NK-92 (cell line): ENCODE data around the gene WDR43.
"Not testable (repeated sequence)": the region's sequence is repeated elsewhere in the genome, so short reads cannot be mapped to it uniquely, and the experiment has no call there.

Experiments
- DNase-seq: peaks from one replicate; lab custom pipeline; 2025; ENCODE audit not compliant: unreplicated experiment; lab: John Stamatoyannopoulos, UW

The WDR43 gene

DNA sequence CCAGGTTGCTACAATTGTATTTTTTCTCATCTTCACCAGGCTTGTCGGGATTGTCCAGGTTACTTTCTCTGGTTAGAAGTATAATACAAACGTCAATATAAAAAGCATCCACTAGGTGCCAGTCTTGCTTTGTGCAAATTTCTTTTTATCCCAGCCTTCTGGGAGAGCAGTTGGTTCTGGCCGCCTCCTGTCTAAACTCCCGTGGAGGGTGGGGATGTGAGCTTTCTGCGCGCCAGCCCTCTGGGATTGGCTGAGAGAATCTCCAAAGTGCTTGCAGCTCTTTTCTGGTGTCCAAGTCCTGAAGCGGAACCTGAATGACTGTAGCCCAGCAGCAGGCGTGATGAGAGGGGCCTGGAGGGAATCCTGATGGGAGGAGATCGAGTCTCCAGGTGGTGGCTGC is 64.2 kb downstream of the WDR43 start:
- DNase-seq, result no peak

DNA sequence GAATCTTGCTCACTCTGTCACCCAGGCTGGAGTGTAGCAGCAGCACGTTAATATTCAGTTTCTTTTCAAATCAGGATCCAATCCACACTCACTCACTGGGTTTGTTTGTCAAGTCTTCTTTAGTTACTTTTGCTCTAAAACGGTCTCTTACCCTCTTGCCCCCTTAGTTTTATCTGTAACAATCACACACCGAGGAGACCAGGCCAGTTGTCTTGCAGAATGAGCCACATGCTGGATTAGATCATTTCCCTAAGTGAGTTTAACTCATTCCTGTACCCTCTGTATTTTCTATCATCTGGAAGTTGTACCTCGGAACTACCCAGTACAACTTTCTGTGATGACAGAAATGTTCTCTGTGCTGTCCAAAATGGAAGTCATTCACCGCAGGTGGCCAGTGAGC is 65.9 kb downstream of the WDR43 start:
- DNase-seq, result no peak

DNA sequence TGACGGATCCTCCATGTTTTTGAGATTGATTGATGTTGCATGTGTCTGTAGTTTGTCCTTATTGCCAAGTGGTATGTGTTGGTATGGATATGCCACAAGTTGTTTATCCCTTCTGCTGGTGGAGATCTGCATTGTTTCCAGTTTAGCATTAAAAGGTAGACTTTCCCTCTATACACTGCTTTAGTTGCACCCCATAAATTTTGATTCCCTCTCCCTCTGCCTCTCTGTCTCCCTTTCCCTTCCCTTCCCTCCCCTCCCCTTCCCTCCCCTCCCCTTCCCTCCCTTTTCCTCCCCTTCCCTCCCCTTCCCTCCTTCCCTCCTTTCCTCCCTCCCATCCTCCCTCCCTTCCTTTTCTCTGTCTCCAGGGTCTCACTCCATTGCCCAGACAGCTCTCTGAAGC is 68.0 kb downstream of the WDR43 start:
- no peak for DNase-seq

DNA sequence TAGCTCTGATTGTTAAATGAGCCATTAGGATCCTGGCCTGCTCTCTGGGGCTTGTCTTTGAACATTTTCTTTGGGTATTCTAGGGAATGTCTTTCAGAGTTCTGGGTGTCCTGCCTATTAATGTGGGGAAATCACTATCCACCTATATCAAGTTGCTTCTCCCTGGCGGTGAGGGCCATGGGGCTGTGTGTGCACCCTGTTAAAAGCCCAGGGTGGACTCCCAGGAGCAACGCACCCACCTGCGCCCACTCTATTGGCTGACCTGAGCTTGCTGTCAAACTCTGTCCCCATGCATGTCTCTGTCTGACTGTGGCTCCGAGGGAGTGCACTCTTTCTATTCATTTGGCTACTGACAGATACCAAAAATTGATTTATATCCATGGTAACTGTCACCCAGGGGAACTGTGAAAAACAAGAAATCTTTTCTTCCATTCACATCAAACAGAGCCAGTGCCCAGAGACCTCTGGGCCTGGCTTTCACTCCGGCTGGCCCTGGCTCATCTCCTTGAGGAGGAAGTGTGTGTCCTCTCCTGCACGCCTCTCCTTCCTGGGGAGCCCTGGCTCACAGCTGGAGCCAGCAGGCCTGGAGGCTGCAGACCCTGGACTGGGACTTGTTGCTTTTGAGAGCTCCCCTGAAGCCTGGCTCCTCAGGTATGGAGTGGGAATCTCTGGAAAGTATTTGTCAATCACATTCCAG is 76.1 kb downstream of the WDR43 start:
- no peak for DNase-seq

DNA sequence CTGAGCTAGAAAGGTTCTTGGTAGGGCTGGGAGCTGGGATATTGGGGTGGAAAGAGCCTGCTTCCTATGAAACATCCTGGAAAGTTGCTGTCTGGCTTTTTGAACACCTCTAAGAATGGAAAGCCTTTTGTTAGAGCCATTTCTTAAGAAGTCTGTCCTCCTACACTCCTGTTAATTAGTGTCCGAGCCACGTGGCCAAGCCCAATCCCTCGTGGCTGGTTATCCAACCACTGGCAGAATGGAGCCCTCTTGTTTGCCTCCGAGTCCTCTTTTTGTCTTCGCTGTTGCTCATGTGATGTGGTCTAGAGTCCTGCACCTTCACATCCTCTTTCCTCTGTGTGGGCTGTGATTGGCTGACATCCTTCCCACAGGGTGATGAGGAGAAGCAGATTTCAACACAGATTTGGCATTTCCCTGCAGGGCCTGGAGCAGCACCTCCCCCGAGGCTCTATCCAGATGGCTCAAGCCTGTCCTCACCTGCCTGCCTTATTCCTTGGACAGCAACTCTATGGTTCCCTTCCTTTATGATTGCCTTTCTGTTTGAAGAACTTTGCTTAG is 78.4 kb downstream of the WDR43 start:
- DNase-seq, result no peak

DNA sequence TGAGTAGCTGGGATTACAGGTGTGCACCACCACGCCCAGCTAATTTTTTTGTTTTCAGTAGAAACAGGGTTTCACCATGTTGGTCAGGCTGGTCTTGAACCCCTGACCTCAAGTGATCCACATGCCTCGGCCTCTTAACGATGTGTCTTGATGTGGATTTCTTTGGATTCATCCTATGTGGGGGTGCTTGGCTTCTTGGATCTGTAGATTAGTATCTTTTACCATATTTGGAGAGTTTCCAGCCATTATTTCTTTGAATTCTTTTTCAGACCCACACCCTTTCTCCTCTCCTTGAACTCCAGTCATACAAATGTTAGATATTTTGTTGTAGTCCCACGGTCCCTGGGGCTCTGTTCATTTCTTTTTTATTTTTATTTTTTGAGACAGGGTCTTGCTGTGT is 79.8 kb downstream of the WDR43 start:
- no peak for DNase-seq

DNA sequence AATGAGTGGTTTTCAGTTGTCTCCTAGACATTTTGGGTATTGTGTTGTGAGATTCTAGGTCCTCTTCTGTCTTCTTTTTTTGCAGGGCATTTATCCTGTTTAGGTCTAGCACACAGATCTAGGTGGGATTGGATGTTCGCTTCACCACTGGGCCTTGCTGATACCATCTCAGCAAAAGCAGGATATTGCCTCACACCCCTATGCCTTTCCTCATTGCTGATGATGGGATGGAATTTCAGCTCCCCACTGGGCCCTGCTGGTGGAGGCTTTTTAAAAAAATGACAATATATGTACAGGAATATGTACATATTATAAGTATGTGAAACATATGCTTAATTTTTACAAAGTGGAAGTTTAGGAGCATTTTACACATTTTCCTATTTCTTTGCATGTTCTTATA is 81.2 kb downstream of the WDR43 start:
- DNase-seq, result no peak

DNA sequence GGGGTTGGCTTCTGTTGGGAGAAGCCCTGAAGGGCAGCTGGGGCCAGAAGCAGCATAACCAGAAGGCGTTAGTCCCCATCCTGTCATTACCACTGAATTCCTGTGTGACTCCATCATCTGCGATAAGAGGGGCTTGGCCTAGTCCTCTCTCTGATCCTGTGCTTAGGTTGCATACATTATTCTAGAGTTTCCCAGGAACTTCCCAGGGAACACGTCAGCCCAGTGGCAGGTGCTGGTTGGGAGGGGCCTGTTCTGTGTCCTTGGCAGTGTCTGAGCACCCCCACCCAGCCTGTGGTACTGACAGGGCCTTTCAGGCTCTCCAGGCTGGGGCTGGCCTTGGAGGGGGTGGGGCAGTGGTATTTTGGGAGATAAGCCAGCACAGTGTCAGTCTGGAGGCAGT is 82.1 kb downstream of the WDR43 start:
- no peak for DNase-seq

DNA sequence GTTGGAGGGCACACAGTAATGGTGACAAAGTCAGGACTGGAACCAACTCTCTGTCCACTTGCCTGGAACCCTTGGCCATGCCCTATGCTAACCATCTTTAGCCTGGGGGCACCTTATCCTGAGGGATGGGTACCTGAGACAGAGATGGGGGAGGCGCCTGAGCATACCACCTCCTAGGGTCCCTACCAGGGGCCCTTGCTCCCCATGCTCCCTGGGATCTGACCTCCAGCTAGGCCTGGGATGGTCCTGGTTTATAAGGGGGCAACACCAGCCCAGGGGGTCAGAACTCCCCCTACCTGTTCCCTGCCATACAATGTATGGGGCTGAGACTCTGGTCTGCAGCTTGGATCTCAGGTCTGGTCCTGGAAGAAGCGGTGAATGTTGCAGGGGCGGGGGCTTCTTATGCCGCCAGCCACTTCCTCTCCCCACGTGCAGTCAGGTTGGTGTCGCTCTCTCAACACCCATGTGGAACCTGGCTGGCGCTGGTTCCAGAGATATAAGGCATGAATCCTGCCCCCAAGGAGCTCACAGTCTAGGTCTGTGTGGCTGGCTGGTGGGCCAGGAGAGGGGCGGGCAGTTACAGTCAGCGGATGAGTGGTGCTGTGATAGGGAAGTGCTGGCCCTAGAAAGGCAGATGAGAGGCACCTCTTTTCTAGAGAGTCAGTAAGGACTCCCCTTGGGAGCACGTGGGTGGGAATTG is 82.9 kb downstream of the WDR43 start:
- DNase-seq, result no peak

DNA sequence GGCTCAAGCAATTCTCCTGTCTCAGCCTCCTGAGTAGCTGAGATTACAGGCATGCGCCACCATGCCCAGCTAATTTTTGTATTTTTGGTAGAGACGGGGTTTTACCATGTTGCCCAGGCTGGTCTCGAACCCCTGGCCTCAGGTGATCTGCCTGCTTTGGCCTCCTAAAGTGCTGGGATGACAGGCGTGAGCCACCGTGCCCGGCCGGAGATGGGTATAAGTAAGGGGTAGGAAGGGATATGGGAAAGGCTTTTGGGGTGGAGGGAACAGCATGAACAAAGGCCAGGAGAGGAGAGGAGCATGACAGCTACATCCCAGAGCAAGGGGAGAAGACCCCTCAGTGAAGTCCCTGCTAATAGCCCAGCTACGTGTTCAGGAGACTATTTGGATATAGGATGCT is 83.5 kb downstream of the WDR43 start:
- not testable (repeated sequence) for DNase-seq

DNA sequence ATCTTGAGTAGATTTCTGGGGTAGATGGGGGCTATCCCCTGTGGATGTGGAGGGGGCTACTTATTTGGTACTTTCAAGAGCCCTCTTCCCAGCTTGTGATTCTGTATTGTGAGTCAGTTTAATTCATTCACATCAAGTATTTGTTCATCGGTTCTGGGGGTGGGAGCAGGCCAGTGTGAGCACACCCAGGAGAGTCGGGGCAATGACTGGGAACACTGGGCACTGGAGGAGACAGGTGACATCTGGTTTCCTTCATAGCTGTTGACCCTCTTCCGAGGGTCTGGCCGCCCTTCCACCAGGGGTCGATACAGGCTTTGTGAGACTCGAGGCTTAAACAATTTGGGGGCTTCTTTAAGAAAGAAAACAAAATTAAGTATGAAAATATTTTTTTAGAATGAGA is 84.1 kb downstream of the WDR43 start:
- DNase-seq, result no peak

DNA sequence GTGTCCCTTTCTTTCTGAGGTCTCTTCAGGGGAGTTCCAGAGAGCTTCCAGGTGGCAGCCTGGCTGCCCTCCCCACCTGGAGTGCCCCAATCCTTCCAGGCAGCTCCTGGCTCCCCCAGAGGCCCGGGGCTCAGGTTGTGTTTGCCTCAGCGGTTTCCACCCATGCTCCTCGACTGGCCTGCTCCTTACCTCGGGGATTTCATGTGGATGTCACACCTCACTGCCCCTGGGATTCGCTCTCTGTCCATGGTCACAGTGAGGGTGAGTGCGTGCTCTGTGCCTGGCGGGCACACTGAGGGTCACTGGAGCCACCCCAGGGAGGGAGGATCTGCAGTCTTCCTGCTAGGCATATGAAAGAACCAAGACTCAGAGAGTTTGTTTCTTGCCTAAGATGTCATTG is 84.6 kb downstream of the WDR43 start:
- DNase-seq, result no peak

DNA sequence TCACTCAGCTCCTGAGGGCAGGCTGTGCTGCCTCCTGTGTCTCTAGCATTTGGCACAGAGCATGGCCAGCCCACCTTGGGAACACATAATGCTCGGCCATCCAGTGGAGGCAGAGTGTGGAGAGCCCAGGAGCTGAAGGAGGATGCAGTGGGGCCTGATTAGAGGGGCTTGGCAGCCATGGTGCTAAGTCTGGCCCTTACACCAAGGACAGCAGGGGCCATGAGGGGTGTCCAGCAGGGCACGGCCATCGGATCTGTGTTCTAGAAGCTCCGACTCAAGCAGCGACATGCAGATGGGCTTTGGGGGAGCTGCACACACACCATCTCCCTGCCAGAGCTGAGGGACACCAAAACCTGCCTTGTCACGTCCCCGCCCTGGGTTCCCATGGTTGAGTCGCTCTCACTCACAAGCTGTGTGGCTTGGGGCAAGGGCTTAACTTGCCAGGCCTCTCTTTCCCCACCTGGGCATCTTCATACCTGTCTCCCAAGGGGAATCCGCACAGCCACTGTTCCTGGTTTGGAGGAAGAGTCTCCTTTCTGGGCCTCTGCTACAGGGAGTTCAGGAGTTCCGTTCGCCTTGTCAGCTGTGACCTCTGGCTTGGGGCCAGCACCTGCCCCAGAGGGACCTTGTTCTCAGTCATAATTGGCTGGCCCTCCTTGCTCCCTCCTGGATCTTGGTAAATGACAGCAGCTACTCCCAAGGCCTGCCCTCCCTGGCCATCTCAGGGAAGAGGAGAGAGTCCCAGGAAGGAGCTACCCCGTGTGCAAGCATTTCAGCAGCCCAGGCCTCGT is 85.3 kb downstream of the WDR43 start:
- no peak for DNase-seq

DNA sequence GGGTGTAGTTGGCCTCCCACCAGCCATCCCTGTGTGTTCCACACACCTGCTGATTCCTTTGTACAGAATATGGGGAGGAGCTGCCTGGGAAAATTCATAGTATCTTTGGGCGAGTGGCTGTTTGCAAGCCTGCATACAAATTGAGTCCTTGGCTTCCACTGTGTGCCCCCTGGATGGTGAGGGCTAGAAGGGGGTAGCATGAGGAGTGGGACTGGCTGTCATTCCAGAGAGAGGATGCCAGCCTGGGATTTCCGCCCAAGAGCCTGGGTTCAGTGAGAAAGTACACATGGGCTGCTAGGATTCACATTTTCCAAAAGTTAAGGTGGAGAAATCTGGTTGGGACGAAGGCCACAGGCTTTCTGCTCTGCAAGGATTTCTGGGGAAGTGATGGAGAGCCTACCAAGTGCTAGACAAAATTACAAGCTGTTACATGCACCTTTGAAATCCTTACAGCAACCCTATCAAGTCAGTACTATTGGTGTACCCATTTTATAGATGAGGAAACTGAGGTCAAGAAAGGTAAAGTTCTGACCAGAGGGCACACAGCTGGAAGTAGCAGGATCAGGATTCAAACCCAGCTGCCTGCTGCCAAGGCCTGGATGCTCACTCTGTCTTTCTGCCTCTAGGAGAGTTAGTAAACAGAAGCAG is 86.0 kb downstream of the WDR43 start:
- no peak for DNase-seq

DNA sequence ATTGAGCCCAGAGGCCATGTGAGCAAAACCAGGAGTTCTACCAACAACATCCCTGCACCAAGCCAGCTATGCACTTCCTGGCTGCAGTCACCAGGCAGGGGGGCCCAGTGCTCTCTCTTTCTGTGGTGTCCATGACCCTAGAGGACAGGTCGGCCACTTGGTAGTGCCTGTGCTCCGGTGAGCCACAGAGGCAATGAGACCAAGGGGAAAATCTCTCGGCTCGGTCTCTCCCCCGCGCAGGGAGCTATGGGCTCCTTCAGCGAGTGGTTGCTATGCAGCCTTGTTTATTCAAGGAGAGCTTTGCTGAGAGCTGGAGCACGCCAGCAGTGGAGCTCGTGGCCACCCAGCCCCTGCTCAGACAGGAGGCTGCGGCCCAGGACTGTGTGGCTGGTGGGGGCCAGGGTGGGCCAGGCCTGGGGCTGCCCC is 86.6 kb downstream of the WDR43 start, which contains the start of gene TOGARAM2:
Gene TOGARAM2 (plus strand): TSS at position 283 of the 426 bp plus-strand sequence. CDS start 13,537 bp downstream, outside the sequence.
- no peak for DNase-seq

DNA sequence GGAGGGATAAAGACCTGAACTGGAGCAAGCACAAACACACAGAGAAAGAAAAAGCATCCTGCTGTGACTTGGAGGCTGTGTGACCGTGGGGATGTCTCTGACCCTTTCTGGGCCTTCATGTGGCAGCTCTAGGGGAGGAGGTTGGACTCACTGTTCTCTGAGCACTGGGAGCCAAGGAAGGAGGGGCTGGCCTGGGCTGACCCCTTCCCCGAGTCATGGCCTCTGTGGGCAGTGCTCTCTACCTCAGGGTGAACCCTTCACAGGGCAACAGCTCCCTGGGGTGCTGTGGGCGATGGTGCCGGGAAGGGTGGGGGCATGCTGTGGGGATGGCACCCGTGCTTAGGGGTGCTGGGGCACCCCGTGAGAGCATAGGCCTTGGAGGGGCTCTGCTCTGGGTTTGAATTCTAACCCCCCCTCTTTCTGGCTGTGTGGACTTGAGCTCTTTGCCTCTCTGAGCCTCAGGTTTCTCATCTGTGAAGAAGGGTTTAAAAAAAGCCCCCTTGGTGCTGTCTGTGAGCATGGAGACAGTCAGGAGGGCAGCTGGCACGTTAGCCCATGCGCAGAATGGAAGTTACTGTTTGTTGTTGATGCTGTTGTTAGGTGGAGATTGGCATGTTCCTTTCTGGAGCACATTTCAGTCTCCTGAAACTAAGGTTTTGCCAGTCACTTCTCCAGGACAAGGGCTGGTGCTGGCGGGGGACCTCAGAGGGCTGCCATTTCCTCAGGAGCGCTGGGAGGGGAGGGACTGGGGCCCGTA is 87.3 kb downstream of the WDR43 start:
- DNase-seq, result no peak

DNA sequence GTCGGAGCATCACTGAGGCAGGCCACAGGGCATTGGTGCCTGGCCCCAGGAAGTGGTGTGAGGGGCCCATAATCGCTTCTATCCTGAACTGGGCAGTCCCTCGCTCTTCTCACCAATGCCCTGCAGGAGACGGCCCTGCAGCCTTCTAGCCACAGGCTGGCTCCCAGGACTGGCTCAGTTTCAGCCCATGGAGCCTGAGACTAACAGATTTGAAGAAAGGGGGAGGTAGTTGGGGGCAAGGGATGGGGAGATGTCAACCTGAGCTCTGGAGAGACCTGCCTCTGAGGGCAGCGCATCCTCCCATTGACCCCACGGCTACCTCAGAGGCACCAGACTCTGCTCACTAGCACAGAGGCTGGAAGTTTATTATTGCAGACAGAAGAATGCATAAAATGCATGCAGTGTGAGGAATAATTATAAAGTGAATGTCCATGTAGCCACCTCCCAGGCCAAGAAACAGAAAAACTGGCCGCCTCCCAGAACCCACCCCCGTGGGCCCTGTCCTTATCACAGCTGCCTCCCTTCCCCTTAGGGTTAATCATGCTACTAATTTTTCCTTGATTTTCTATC is 88.0 kb downstream of the WDR43 start:
- DNase-seq, result no peak

DNA sequence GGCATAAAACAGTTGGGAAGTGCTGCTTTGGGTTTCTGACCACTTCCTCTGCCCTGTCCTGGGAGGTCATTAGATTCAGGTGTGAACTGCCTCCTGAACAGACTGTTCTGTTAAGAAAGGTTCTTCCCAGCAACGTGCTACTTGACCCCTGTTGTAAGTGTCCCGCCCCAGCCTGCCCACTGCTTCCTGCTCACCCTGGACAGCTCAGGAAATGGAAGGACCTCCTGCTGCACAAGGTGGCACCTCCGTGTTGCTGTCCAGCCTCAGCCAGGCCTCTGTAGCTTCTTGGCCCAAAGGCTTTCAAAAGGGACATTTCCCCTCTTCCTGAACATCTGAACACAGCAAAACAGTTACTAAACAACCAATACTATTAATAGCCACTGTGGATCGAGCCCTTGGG is 92.0 kb downstream of the WDR43 start:
- no peak for DNase-seq

DNA sequence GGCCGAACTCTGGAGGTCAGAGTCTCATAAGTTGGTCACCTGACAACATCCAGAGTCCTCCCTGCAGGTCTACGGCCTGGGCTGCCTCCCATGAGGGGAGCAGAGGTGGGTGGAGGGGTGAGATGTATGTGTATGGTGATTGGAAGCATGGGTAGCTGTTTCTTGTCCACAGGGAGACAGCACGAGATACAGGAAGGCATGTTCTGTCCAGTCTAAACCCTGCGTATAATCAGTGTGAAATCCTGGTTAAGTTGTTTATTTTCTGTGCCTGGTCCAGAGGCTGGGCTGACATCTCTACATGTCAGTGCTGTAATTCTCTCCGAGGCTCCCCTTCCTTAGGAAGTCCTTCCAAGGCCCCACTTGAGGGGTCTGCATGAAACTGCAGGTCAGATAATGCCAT is 95.5 kb downstream of the WDR43 start:
- no peak for DNase-seq

DNA sequence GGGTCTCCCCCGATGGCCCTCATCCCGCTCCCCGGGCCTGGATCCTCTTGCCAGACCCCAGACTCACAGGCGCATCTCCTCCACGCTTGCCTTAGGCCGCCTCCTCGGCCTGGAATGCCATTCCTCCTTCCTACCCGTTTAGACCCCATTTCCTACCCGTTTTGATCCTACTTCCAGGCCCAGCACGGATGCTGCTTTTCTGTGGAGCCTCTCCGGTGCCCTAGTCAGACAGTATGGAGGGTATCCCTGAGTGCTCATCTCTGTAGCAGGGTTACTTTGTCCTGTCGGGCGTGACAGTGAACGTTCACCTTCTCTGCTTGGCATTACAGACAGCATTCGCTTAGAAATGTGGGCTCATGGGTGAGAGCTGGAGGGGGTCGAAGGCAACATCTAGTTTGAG is 96.0 kb downstream of the WDR43 start:
- no peak for DNase-seq
